ENCODE measurements around the gene RAD51B.
"Not testable (repeated sequence)": the region's sequence is repeated elsewhere in the genome, so short reads cannot be mapped to it uniquely, and the experiment has no call there.

The RAD51B gene

DNA sequence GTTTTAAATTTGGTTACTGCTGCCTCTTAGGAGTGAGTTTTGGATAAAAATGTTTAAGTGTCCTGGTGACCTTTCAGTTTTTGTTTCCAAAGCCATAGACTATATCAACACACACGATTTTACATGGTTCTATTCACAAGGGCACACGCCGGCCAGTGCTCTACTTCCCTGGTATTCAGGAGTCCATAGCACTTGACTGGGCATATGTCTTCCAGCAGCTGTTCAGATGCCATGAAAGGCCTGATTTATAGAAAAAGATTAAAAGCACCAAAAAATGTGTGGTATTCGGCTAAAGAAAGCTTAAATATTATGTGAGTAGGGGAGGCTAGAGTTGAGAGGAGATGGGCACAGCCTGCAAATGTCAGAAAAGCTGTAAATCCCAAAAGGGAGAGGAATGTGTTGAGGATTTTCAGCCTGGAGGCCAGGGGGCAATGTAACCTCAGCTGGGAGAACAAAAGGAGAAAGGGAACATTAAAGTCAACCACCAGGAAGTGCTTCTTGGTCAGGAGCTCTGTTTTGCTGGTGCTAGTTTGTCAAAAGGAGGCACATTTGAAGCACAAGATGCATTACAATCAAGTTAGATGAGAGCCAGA is 478.4 kb downstream of the RAD51B start:
- no peak overlapping the region for H3K4me3 ChIP-seq (ENCODE audit: low read depth, low read length)
- peak; percentile 54 for DNase-seq (ENCODE audit: low read depth, low spot score)
- TF ChIP-seq CTCF (IDR thresholded peaks at IDR 0.05; ENCODE audit: low read depth, low read length): peak; percentile 39
- in situ Hi-C loops (cut with HindIII; ENCODE audit: low sequenced_read_pairs): no loop called here

- TF ChIP-seq CTCF (IDR thresholded peaks at IDR 0.05; ENCODE audit: low read depth, low read length): no peak
- H3K4me3 ChIP-seq (ENCODE audit: low read depth, low read length): no peak overlapping the region
- no peak for DNase-seq (ENCODE audit: low read depth, low spot score)
- in situ Hi-C loops (cut with HindIII; ENCODE audit: low sequenced_read_pairs): no loop called here
These were observed 481.0 kb downstream of the RAD51B start for GRCh38 chr14:68300608-68301007.

GRCh38 chr14:68301219-68301618 is 481.6 kb downstream of the RAD51B start:
- no peak overlapping the region for H3K4me3 ChIP-seq (ENCODE audit: low read depth, low read length)
- no peak for TF ChIP-seq CTCF (IDR thresholded peaks at IDR 0.05; ENCODE audit: low read depth, low read length)
- DNase-seq (ENCODE audit: low read depth, low spot score): no peak
- in situ Hi-C loops (cut with HindIII; ENCODE audit: low sequenced_read_pairs): no loop called here

DNA sequence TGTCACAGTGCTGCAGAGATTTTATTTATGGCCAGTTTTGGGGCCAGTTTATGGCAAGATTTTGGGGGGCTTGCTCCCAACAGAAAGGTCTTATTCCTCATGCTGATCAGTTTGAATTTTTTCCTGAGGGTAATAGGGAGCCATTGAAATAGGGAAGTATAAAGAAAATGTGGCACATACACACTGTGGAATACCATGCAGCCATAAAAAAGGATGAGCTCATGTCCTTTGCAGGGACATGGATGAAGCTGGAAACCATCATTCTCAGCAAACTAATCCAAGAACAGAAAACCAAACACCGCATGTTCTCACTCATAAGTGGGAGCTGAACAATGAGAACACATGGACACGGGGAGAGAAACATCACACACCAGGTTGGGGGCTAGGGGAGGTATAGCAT is 483.4 kb downstream of the RAD51B start:
- DNase-seq (ENCODE audit: low read depth, low spot score); in situ Hi-C loops (cut with HindIII; ENCODE audit: low sequenced_read_pairs); H3K4me3 ChIP-seq (ENCODE audit: low read depth, low read length): not testable (repeated sequence)

- TF ChIP-seq CTCF (IDR thresholded peaks at IDR 0.05; ENCODE audit: low read depth, low read length): no peak
- in situ Hi-C loops (cut with HindIII; ENCODE audit: low sequenced_read_pairs): no loop called here
- H3K4me3 ChIP-seq (ENCODE audit: low read depth, low read length): no peak overlapping the region
- DNase-seq (ENCODE audit: low read depth, low spot score): no peak
These were observed 486.2 kb downstream of the RAD51B start for GRCh38 chr14:68305738-68306137.

- no peak overlapping the region for H3K4me3 ChIP-seq (ENCODE audit: low read depth, low read length)
- DNase-seq (ENCODE audit: low read depth, low spot score): no peak
- in situ Hi-C loops (cut with HindIII; ENCODE audit: low sequenced_read_pairs): no loop called here
- no peak for TF ChIP-seq CTCF (IDR thresholded peaks at IDR 0.05; ENCODE audit: low read depth, low read length)
These were observed 486.8 kb downstream of the RAD51B start for GRCh38 chr14:68306265-68306933.

- in situ Hi-C loops (cut with HindIII; ENCODE audit: low sequenced_read_pairs): no loop called here
- peak; percentile 22 for DNase-seq (ENCODE audit: low read depth, low spot score)
These were observed 487.6 kb downstream of the RAD51B start for GRCh38 chr14:68306934-68307789.

More at GRCh38 chr14:68306934-68307789, 487.6 kb downstream of the RAD51B start:
- H3K4me3 ChIP-seq (ENCODE audit: low read depth, low read length): no peak overlapping the region
- no peak for TF ChIP-seq CTCF (IDR thresholded peaks at IDR 0.05; ENCODE audit: low read depth, low read length)
